ENCODE results near the gene INS.
A peak's percentile ranks its signal among the peaks of the same experiment; 100 is the strongest.

Gene INS

DNA sequence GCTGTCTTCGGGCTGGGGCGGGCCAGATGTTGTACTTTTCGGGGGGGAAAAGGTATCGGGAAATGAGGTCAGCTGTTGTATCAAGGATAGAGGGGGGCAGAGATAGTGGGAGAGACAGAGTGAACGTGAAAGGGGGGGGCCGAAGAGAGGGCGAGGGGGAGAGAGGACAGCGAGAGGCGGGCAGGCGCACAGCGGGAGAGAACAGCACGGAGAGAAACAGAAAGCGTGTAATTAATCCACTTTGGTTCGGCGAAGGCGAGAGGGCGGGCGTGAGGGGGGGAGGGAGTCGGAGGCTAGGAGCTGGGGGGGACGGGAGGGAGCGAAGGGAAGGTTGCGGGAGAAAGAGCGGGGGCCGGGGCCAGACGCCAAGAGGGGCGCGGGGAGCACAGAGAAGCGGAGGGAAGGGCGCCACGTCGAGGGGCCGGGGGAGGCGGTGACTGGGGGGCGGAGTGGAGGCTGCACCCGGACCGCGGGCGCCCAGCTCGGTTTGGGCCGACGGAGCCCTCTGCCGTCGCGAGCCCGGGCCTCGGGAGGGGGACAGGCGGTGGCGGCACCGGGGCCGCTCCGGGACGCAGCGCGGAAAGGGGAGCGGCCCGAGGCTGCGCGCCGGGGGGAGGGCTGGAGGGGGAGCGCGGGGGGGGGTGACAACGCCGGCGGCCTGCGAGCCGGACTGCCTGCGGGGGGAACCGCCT is 22.4 kb downstream of the INS start:
- DNase-seq (ENCODE audit: low read depth) = no peak
- peak overlapping the region; percentile 16 for H3K4me3 ChIP-seq (ENCODE audit: control insufficient read depth, low read depth, low read length)
- no peak for TF ChIP-seq CTCF (IDR thresholded peaks at IDR 0.05; ENCODE audit: control insufficient read depth, insufficient read depth, low read depth, low read length, missing control alignments)

DNA sequence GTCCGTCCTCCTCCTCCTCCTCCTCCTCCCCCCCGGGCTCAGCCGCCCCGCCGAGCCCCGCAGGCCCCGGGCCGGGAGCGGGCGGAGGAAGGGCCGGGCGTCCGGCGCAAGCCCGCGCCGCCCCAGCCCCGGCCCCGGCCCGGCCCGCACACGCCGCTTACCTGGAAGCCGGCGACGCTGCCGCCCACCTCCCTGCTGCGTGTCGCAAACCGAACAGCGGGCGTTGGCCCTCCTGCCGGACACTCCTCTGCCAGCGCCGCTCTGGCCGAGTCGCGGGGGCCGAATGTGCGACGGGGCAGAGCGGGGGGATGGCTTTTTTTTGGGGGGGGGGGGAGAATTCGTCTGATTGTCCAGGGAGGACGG is 23.0 kb downstream of the INS start:
- DNase-seq (ENCODE audit: low read depth) = no peak
- no peak overlapping the region; the same call in 1 of the 2 replicates for H3K4me3 ChIP-seq (ENCODE audit: control insufficient read depth, low read depth, low read length)
- TF ChIP-seq CTCF (IDR thresholded peaks at IDR 0.05; ENCODE audit: control insufficient read depth, insufficient read depth, low read depth, low read length, missing control alignments) = no peak

- TF ChIP-seq CTCF (IDR thresholded peaks at IDR 0.05; ENCODE audit: control insufficient read depth, insufficient read depth, low read depth, low read length, missing control alignments) = no peak
- H3K4me3 ChIP-seq (ENCODE audit: control insufficient read depth, low read depth, low read length) = no peak overlapping the region
- no peak for DNase-seq (ENCODE audit: low read depth)
These were observed 23.6 kb downstream of the INS start for GRCh38 chr11:2137202-2138067.

DNA sequence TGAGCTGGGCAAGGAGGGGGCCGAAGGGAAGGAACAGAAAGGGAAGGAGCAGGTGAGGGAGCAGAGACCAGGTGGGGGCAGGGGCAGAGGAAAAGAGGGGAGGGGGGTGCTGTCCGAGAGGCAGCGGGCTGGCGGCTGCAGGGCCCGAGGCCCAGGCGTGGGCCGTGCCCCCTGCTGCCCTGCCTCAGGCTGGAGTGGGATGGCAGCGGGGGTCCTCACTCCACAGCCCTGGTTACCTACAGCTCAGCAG is 24.1 kb downstream of the INS start:
- DNase-seq (ENCODE audit: low read depth) = no peak
- TF ChIP-seq CTCF (IDR thresholded peaks at IDR 0.05; ENCODE audit: control insufficient read depth, insufficient read depth, low read depth, low read length, missing control alignments) = no peak
- H3K4me3 ChIP-seq (ENCODE audit: control insufficient read depth, low read depth, low read length) = no peak overlapping the region

DNA sequence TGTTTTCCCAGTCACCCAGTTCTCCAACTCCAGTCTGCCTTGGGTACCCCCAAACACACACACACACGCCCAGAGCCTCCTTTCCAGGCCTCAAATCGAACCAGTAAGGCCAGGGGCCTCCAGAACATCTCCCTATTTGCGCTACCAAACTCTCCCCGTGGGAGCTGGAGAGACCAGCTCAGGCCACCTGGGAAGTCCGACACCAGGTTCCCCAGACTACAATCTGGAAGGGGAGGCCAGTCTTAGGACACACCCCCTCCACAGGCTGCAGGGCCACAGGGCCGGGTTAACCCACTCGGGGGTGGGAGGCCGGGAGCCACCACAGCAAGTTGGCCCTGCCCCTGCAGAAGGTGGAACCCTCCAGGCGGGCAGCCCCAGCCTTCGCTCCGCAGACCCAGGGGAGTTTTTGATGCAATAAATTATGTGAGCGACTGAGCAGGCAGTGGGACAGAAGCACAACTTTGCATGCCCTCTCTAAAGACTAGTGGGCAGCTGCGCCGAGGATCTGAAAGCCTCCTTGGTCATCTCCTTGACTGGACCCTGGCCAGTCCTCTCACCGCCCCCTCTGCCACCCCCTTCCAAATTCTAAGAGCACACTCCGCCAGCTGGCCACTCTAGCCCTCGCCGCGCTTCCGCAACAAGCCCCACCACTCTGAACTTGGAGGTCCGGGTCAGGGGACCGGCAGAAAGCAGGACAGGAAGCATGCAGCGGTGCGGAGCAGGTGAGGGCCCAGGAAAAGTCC is 24.6 kb downstream of the INS start:
- TF ChIP-seq CTCF (IDR thresholded peaks at IDR 0.05; ENCODE audit: control insufficient read depth, insufficient read depth, low read depth, low read length, missing control alignments) = no peak
- no peak overlapping the region for H3K4me3 ChIP-seq (ENCODE audit: control insufficient read depth, low read depth, low read length)
- DNase-seq (ENCODE audit: low read depth) = no peak

GRCh38 chr11:2135648-2136201 is 25.3 kb downstream of the INS start:
- no peak for TF ChIP-seq CTCF (IDR thresholded peaks at IDR 0.05; ENCODE audit: control insufficient read depth, insufficient read depth, low read depth, low read length, missing control alignments)
- DNase-seq (ENCODE audit: low read depth) = no peak

More at GRCh38 chr11:2135648-2136201, 25.3 kb downstream of the INS start:
- no peak overlapping the region for H3K4me3 ChIP-seq (ENCODE audit: control insufficient read depth, low read depth, low read length)
